CD4-positive, alpha-beta T cell treated with Interleukin-17A for 4 hours (primary cell): ENCODE results near the gene CCDC144A.
A peak's percentile ranks its signal among the peaks of the same experiment; 100 is the strongest.
"Not testable (repeated sequence)": the region's sequence is repeated elsewhere in the genome, so short reads cannot be mapped to it uniquely, and the experiment has no call there.

Experiments used
- DNase-seq: peaks from one replicate; pipeline ENCODE4 v3.0.0-alpha.2; 2020; ENCODE audit warnings: mixed read lengths

The CCDC144A gene

DNA sequence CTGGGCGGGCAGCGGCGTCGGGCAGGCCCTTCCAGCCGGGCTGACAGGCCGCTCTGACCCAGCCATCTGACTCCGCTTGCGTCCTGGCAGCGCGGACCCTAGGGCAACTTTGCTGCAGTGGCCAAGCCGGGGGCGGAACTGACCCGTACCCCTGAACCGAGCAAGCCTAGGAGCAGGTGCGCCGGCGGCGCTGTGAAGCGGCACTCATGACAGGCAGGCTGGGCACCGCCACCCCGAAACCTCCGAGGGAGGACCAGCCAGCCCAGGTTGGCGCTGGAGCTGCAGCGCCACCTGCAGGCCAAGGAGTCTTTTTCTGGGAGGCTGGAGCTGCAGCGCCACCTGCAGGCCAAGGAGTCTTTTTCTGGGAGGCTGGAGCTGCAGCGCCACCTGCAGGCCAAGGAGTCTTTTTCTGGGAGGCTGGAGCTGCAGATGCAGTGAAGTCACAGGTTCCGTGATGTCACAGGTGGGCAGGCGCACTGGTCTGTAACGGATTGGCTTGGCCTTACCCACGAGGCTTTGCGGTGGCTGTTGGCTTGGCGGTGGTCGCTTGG, at the start of gene CCDC144A:
Gene CCDC144A, plus strand, starts transcription at position 511 of the 551 bp plus-strand sequence. CDS start 160 bp downstream, outside the sequence.
- DNase-seq: peak; percentile 75

DNA sequence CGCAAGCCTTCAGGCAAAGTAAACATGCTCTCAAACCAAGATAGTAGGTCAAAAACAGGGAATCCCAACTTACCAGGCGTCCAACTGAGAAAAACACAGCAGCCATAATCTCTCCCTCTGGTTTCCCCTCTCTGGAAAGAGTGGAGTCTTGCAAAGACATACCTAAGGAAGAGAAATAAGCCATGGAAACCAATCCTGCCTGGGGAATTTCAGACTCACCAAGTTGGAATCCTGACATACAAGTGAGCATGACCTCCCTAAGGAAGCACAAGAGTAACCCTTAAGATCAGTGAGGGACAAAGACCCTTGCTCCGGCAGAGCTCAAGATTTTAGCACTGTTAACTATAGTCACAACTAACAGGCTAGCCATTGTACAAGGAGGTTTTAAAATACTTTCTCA, 40.5 kb upstream of the CCDC144A start:
- DNase-seq: no peak

DNA sequence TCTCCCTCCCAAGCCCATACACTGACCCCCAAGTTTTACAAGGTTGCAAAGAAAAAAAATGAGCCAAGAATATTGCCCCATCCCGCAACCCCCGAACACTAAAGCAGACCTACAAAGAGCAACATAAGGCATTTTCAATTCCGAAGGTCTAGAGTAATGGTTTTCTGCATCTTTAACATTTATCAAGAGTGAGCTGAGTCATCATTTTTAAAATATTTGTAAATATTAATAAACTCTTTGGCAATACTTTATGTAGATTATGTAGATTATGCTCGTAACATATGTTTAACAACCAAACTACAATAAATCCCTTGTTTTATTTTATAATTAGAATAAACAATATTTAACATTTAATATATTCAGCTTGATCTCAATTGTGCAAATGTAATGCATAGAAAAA, 37.8 kb upstream of the CCDC144A start:
- no peak for DNase-seq

- no peak for DNase-seq
Observed at GRCh38 chr17:16652847-16653366, 37.1 kb upstream of the CCDC144A start.

DNA sequence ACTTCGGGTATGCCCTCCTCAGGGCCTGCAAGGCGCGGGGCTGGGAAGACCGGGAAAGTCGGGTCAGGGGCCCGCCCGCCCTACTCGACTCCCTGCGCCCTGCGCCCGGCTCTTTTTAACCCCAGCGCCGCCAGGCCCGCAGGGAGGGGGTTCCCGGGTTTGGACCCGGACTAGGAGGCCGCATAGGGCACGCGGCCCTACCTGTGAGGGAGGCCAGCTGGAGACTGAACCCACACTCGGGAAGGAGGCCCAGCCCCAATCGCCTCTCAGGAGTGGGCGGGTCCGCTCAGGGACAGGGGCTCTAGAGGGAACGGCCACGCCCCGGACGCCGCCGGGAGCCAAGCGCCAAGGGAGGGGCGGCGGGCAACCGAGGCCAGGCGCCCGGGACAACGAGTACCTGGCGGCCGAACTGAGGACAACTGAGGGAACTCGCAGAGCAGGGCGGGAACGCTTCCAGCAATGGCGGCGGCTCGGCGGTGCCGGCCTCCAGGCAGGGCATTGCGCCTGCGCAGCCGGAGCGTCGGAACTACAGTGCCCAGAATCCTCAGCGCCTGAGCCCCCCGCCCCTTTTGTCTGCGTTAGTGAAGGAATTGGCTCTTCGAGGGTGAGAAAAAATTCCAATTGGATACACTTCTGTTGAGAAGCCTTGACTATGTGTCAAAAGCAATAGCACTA, 36.5 kb upstream of the CCDC144A start, which contains the start of gene ZNF624:
Gene ZNF624, minus strand, starts transcription at position 484 of the 675 bp plus-strand sequence.
- peak; percentile 93 for DNase-seq

DNA sequence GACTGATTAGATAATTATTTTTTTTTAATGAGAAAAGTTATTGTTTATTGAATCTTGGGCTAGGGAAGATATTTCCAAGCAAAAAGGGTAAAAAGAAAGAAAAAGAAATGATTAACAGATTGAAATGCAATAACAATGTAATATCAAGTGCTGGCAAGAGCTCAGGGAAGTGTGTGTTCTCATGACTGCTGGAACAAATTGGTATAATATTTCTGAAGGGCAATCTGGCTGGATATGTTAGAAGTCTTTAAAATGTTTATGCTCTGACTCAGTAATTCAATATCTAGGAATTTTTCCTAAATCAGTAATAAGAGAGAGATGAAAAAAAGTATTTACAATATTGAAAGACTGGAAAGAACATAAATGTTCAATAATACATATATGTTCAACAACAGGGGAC, 28.8 kb upstream of the CCDC144A start:
- DNase-seq: no peak

GRCh38 chr17:16662936-16663335, 27.1 kb upstream of the CCDC144A start:
- DNase-seq: no peak

DNA sequence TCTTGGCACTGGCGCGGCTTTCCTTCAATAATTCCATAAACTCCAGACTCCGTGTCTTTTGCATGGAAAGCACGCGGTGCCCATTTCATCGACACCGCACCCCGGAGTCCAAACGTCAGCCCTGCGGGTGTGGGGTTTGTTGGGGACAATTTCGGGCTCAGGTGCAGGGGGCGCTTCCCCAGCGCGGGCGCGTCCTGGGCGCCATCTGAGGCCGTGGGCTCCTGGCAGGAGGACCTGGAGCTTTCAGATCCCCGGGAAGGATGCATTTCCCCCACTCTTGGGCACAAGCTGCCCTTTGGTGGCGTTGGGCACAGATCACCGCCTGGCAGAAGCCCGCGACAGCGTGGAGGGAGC, 23.5 kb upstream of the CCDC144A start:
- DNase-seq: not testable (repeated sequence)

DNA sequence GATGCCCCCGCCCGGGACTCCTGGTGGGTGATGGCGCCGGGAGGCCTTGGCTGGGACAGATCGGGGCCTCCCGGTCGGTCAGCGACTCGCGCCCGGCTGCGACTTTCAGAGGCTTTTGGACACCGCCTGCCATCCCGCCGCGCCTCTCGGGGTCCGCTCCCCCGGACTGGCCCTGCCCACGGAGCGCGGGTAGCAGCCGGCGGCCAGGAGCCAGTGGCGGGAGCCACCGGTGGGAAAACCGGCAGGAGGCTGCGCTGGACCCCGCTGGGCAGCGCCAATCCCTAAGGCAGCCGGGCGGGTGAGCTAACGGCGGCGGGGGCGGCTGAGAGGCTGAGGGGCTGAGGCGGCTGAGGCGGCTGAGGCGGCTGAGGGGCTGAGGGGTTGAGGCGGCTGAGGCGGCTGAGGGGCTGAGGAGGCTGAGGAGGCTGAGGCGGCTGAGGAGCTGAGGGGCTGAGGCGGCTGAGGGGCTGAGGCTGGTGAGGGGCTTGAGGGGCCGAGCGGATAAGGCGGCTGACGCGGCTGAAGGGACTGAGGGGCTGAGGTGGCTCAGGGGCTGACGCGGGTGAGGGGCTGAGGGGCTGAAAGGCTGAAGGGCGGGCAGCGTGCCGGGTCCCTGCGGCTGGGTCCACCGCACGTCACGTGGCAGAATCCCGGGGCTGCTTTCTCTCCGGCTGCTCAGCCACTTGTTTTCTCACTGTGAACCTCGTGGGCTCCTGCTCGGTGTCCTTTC, 23.0 kb upstream of the CCDC144A start:
- DNase-seq: peak; percentile 15

DNA sequence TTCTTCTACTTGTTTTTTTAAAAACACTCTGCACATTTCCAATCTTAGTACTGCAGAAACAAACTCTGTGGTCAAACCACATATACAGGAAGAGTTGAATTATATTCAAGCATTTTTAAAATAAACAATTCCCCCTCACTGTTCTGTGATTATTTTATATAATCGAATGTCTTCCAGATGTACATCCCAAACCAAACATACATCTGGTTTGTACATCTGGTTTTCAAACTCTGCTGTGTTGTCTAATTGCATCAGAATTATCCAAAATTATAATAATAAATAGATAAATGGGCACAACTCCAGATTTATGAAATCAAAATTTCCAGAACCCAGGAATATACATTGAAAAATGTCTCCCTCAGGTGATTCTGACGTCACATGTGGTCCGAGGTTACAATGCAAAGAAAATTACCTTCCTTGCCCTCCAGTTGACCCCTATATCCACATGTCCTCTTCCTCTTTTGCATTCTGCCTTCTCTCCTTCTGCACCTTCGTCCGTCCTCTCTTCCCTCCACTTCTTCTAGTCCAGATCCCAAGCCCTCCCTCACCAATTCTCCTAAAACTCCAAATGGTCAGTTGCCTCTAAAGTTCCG, 13.3 kb upstream of the CCDC144A start:
- no peak for DNase-seq

DNA sequence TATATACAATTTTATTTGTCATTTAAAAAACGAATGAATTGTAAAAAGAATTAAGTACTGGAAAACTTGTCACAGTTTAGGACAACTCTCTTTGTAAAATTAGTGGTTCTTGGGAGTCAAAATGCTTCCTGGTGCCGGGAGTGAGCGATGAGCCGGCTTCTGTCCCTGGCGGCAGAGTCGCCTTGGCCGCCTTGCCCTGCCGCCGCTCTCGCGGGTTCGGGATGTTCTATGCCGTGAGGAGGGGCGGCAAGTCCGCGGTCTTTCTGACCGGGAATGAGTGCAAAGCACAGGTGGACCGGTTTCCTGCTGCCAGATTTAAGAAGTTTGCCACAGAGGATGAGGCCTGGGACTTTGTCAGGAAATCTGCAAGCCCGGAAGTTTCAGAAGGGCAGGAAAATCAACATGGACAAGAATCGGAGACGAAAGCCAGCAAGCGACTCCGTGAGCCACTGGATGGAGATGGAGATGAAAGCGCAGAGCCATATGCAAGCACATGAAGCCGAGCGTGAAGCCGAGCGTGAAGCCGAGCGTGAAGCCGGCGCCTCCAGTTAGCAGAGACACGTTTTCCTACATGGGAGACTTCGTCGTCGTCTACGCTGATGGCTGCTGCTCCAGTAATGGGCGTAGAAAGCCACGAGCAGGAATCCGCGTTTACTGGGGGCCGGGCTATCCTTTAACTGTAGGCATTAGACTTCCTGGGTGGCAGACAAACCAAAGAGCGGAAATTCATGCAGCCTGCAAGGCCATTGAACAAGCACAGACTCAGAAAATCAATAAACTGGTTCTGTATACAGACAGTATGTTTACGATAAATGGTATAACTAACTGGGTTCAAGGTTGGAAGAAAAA, 6.5 kb upstream of the CCDC144A start:
- DNase-seq: not testable (repeated sequence)

GRCh38 chr17:16686019-16686418, 4.0 kb upstream of the CCDC144A start:
- DNase-seq: not testable (repeated sequence)

DNA sequence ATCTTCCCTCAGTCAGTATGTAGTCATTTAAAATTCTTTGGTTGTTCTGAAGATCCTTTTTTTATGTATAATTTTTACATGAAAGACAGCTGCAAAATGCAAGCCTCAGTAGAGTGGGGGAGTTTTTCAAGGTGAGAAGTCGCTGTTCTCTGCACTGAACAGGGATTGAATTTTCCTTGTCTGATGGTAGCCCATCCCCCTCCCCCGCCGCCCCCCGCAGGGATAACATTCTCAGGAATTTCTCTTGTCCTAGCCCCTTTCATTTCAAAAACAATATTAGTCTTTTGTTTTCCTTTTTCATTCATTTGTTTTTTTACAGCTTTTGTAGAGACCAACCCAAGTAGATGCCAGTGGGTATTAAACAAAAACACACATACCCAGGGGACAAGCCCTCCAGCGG, 2.9 kb upstream of the CCDC144A start:
- not testable (repeated sequence) for DNase-seq

- peak; percentile 3 for DNase-seq
Observed at GRCh38 chr17:16690447-16690846, 406 bp downstream of the CCDC144A start.

GRCh38 chr17:16697603-16698002, 7.6 kb downstream of the CCDC144A start:
- not testable (repeated sequence) for DNase-seq

- DNase-seq: not testable (repeated sequence)
Observed at GRCh38 chr17:16745492-16746203, 55.6 kb downstream of the CCDC144A start.

- not testable (repeated sequence) for DNase-seq
Observed at GRCh38 chr17:16746571-16746970, 56.5 kb downstream of the CCDC144A start.

- DNase-seq: not testable (repeated sequence)
Observed at GRCh38 chr17:16750515-16750914, 60.5 kb downstream of the CCDC144A start.

- peak; percentile 17 for DNase-seq
Observed at GRCh38 chr17:16751224-16751923, 61.3 kb downstream of the CCDC144A start.

DNA sequence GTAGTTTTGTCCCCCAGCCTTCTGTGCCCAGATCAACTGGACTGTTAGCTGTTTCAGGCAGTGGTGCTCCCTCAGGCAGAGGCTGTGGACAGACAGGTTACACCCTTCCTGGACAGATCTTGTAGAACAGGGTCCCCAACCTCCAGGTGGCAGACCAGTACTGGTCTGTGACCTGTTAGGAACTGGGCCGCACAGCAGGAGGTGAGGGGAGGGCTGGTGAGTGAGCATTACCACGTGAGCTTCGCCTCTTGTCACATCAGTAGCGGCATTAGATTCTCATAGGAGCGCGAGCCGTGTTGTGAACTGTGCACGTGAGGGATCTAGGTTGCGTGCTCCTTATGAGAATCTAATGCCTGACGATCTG, 61.9 kb downstream of the CCDC144A start:
- not testable (repeated sequence) for DNase-seq

GRCh38 chr17:16757520-16757919, 67.5 kb downstream of the CCDC144A start:
- not testable (repeated sequence) for DNase-seq
